Transverse colon (tissue), 4 donors: Measurements from ENCODE around the gene GARIN1A. TPM values are rescaled to one million over a fixed set of nuclear protein-coding genes. Genes with fewer than 3 reads are reported as not detected.
"Not testable (repeated sequence)": the region's sequence is repeated elsewhere in the genome, so short reads cannot be mapped to it uniquely, and the experiment has no call there.

Experiments
- DNase-seq: peaks from one replicate; pipeline ENCODE4 v3.0.0-alpha.2; 2019
- H3K27ac ChIP-seq, 4 donors: fragments of 200-600 bp; sonication (generic); 2 replicates each; pipeline ENCODE4 v1.5.1; 2016 to 2018; ENCODE audit warnings: inconsistent platforms in 4 of 4
- H3K27me3 ChIP-seq: fragments of 200-600 bp; sonication (generic); 2 replicates; pipeline ENCODE4 v1.5.1; 2017; ENCODE audit warnings: inconsistent platforms
- H3K36me3 ChIP-seq, 4 donors: fragments of 200-600 bp; sonication (generic); 2 replicates each; pipeline ENCODE4 v1.5.1; 2017 to 2019; ENCODE audit warnings: inconsistent platforms in 4 of 4
- H3K4me1 ChIP-seq, 4 donors: fragments of 200-600 bp; sonication (generic); 2 replicates each; pipeline ENCODE4 v1.5.1; 2017 to 2020; ENCODE audit warnings: inconsistent platforms in 4 of 4
- H3K4me3 ChIP-seq, 4 donors: fragments of 200-600 bp; sonication (generic); 1 replicate in 1 of 4; 2 replicates in 3 of 4; pipeline versions ENCODE4 v1.5.1 to v1.6.1; 2017 to 2019; ENCODE audit warnings: inconsistent platforms in 4 of 4
- H3K9me3 ChIP-seq, 2 donors: fragments of 200-600 bp; sonication (generic); 2 replicates each; pipeline ENCODE4 v1.5.1; 2017 to 2019; ENCODE audit warnings: inconsistent platforms in 2 of 2
- EP300 ChIP-seq: sonication (generic); formaldehyde crosslinking; IDR thresholded peaks from one replicate; pipeline ENCODE4 v1.6.1; 2017; ENCODE audit warnings: antibody characterized with exemption, low read depth
- POLR2AphosphoS5 ChIP-seq, 3 donors: sonication (generic); formaldehyde crosslinking; IDR thresholded peaks; one replicate each; pipeline ENCODE4 v1.6.1; 2016; ENCODE audit warnings: antibody characterized with exemption in 3 of 3
- WGBS, 2 donors: methylation state at CpG; one replicate each; pipeline ENCODE4 v1.1.5; 2018; ENCODE audit warnings: low coverage in 1 of 2; 5-methylcytosine and 5-hydroxymethylcytosine counted together
- in situ Hi-C, 4 donors: fragments of 200-750 bp; cut with MboI; loops; one replicate each; pipeline versions ENCODE4 v1.15.0 to v1.15.1; 2017; ENCODE audit warnings: low sequenced_read_pairs in 3 of 4, low pct_ligation_motif_present in 1 of 4, low pct_unique_long_range_greater_than_20kb in 1 of 4
- intact Hi-C: fragments of 100-400 bp; cut with DNase I; formaldehyde crosslinking; loops from one replicate; pipeline ENCODE4 v1.15.1; 2023; ENCODE audit warnings: low total_unique reads
- total RNA-seq, 4 donors: library from RNA; depleted of rRNA; stranded (reverse); fragments of >200 nt; gene quantifications; one replicate each; pipeline ENCODE4 v1.1.0, GENCODE V29; 2016

Gene GARIN1A
- total RNA-seq: 1 to 10 TPM in 1 of 4 donors, under 1 TPM in 2, not detected in 1; 0.27 to 1.4 (median 0.48) TPM

DNA sequence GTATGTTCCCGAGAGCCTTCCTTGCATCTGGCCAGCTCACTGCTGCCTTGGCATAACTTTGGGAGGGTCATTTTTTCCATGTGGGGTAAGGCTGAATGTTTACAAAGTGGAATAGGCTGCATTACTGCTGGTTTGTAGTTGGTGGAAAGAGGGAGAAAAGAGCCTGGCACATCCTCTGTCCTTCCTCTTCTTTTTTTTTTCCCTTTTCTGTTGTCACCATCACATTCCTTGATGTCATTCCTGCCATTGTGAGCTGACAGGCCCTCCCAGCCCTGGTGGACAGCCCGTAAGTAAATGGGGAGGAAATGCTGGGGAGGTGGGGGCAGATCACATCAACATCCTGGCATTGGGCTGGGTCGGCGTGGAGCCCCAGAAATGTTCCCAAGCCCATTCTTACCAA is at the start of gene GARIN1A:
GARIN1A (plus strand) TSS at position 301 of the 400 bp plus-strand sequence. CDS start 106 bp downstream, outside the sequence.
- H3K27me3 ChIP-seq: no peaks in the 10 kb centered on the region
- H3K9me3 ChIP-seq: no peaks in the 10 kb centered on the region
- intact Hi-C loops (no loop called here), in situ Hi-C loops (no loop called here)
- H3K36me3 ChIP-seq: no peaks in the 10 kb centered on the region
- no peak within 1 kb of the TSS for H3K27ac ChIP-seq
- DNase-seq: no peak
- no peak for TF ChIP-seq POLR2AphosphoS5 (IDR thresholded peaks at IDR 0.05)
- no peak for TF ChIP-seq EP300
- no peaks in the 10 kb centered on the region for H3K4me1 ChIP-seq
- H3K4me3 ChIP-seq: no peak within 1 kb of the TSS
- WGBS, 2 donors: 70 to 90% methylated on average over 3 to 4 of the region's 4 CpGs

DNA sequence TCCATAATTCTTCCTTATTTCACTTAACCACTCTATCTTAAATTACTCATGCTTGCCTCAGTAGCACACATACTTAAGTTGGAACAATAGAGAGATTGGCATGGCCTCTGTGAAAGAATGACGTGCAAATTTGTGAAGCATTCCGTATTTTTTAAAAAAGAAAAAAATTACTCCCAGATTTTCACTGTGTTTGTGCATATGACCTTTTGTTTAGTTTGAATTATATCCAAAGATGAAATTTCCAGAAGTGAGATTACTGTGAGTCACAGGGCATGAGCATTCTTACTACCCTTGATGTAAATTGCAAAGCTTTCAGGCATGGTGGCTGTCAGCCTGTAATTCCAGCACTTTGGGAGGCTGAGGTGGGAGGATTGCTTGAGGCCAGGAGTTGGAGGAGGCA is 45.0 kb upstream of the GARIN1A start:
- H3K27ac ChIP-seq, H3K4me1 ChIP-seq, in situ Hi-C loops, DNase-seq, H3K9me3 ChIP-seq, H3K4me3 ChIP-seq, H3K27me3 ChIP-seq, intact Hi-C loops: not testable (repeated sequence)
- peaks cover 0 to 43% (median 17%) of the 10 kb centered on the region in 4 donors for H3K36me3 ChIP-seq
- 97 to 100% methylated on average over 2 of the region's 2 CpGs for WGBS, 2 donors

DNA sequence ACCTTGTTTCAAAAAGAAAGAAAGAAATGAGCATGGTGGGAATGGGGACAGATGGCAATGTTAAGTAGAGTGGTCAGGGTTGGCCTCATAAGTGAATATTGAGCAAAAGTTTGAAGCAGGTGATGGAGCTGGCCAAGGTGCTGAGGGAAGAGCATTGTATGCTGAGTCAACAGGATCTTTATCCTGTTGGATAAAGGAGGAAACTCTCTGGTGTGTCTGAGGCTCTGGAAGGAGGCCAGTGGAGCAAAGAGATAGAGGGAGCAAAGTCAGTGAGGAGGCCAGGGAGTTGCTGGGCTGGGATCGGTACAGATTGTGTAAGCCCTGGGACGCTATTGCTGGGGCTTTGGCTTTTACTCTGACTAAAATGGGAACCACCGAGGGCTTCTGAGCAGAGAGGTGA is 38.2 kb upstream of the GARIN1A start:
- H3K4me1 ChIP-seq, H3K27me3 ChIP-seq, intact Hi-C loops, in situ Hi-C loops, DNase-seq, H3K4me3 ChIP-seq, H3K27ac ChIP-seq, H3K9me3 ChIP-seq: not testable (repeated sequence)
- 100% methylated on average over 2 to 3 of the region's 3 CpGs for WGBS, 2 donors
- peaks cover 0 to 22% (median 10%) of the 10 kb centered on the region in 4 donors for H3K36me3 ChIP-seq

DNA sequence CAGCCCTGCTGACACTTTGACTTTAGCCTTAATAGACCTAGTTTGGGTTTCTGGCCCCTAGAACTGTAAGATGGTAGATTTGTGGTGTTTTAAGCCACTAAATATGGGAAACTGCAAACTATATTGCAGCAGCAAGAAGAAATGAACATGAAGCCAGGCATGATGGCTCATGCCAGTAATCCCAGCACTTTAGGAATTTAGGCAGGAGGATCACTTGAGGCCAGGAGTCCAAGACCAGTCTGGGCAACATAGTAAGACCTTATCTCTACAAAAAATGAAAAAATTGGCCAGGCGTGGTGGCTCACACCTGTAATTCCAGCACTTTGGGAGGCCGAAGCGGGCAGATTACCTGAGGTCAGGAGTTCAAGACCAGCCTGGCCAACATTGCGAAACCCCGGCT is 26.9 kb upstream of the GARIN1A start:
- DNase-seq, intact Hi-C loops, H3K4me3 ChIP-seq, in situ Hi-C loops, H3K9me3 ChIP-seq, H3K27ac ChIP-seq, H3K4me1 ChIP-seq, H3K27me3 ChIP-seq: not testable (repeated sequence)
- 100% methylated on average over 2 to 5 of the region's 5 CpGs for WGBS, 2 donors
- H3K36me3 ChIP-seq: peaks cover 0 to 15% (median 1%) of the 10 kb centered on the region in 4 donors

GRCh38 chr7:128645844-128646243 is 26.2 kb upstream of the GARIN1A start:
- H3K4me3 ChIP-seq, H3K27me3 ChIP-seq, DNase-seq, intact Hi-C loops, H3K27ac ChIP-seq, H3K36me3 ChIP-seq, H3K4me1 ChIP-seq, H3K9me3 ChIP-seq, in situ Hi-C loops: not testable (repeated sequence)
- 89 to 93% methylated on average over 3 to 4 of the region's 4 CpGs for WGBS, 2 donors

- H3K9me3 ChIP-seq, intact Hi-C loops, DNase-seq, H3K36me3 ChIP-seq, H3K4me3 ChIP-seq, H3K4me1 ChIP-seq, H3K27ac ChIP-seq, H3K27me3 ChIP-seq, in situ Hi-C loops: not testable (repeated sequence)
- 88% methylated on average over 6 of the region's 6 CpGs; no CpG with 5 or more reads in 1 of the 2 donors for WGBS, 2 donors
Measured at GRCh38 chr7:128646877-128647276, 25.2 kb upstream of the GARIN1A start.

- H3K4me1 ChIP-seq, H3K36me3 ChIP-seq, H3K9me3 ChIP-seq, H3K27me3 ChIP-seq, H3K27ac ChIP-seq, DNase-seq, in situ Hi-C loops, intact Hi-C loops, H3K4me3 ChIP-seq: not testable (repeated sequence)
- WGBS, 2 donors: 88% methylated on average over 5 of the region's 6 CpGs; no CpG with 5 or more reads in 1 of the 2 donors
Measured at GRCh38 chr7:128651096-128651495, 21.0 kb upstream of the GARIN1A start.

GRCh38 chr7:128652606-128653005 is 19.5 kb upstream of the GARIN1A start:
- H3K36me3 ChIP-seq, H3K27me3 ChIP-seq, DNase-seq, in situ Hi-C loops, intact Hi-C loops, H3K27ac ChIP-seq, H3K4me1 ChIP-seq, H3K9me3 ChIP-seq, H3K4me3 ChIP-seq: not testable (repeated sequence)
- WGBS, 2 donors: 92 to 96% methylated on average over 5 to 22 of the region's 24 CpGs

- H3K27ac ChIP-seq, H3K4me1 ChIP-seq, H3K9me3 ChIP-seq, H3K27me3 ChIP-seq, in situ Hi-C loops, DNase-seq, H3K4me3 ChIP-seq, H3K36me3 ChIP-seq, intact Hi-C loops: not testable (repeated sequence)
- 92% methylated on average over 16 of the region's 16 CpGs; no CpG with 5 or more reads in 1 of the 2 donors for WGBS, 2 donors
Measured at GRCh38 chr7:128653197-128653596, 18.9 kb upstream of the GARIN1A start.

DNA sequence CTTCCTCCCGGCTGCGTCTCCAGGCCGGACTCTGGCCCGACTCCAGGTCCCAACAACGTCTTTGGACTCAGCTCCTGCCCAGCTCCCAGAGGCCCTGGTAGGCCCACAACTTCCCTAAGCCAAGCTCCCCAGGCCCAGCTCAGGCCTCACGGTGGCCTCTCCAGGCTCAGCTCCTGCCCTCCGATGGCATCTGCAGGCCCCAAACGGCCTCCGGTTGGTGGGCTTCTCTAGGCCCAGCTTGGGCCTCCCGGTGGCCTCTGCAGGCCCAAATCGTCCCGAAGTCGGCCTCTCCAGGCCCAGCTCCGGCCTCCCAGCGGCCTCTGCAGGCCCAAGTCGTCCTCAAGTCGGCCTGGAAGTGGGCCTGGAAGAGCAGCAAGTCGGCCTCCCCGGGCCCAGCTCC is 18.0 kb upstream of the GARIN1A start:
- H3K27ac ChIP-seq, H3K36me3 ChIP-seq, DNase-seq, intact Hi-C loops, H3K4me3 ChIP-seq, H3K9me3 ChIP-seq, in situ Hi-C loops, H3K4me1 ChIP-seq, H3K27me3 ChIP-seq: not testable (repeated sequence)
- WGBS, 2 donors: 91% methylated on average over 18 of the region's 19 CpGs; no CpG with 5 or more reads in 1 of the 2 donors

GRCh38 chr7:128654501-128654900 is 17.6 kb upstream of the GARIN1A start:
- 85 to 93% methylated on average over 8 to 18 of the region's 18 CpGs for WGBS, 2 donors
- in situ Hi-C loops: not testable (repeated sequence)

More at GRCh38 chr7:128654501-128654900, 17.6 kb upstream of the GARIN1A start:
- H3K27ac ChIP-seq, H3K4me1 ChIP-seq, DNase-seq, H3K36me3 ChIP-seq, H3K9me3 ChIP-seq, H3K27me3 ChIP-seq, H3K4me3 ChIP-seq, intact Hi-C loops: not testable (repeated sequence)
